ENCODE results near the gene CCDC102A. TPM values are rescaled to one million over a fixed set of nuclear protein-coding genes. Genes with fewer than 3 reads are reported as not detected.
A peak's percentile ranks its signal among the peaks of the same experiment; 100 is the strongest.
"Not testable (repeated sequence)": the region's sequence is repeated elsewhere in the genome, so short reads cannot be mapped to it uniquely, and the experiment has no call there.

CCDC102A gene
- total RNA-seq, 1 experiment from 2014 or later = 9.5 TPM

DNA sequence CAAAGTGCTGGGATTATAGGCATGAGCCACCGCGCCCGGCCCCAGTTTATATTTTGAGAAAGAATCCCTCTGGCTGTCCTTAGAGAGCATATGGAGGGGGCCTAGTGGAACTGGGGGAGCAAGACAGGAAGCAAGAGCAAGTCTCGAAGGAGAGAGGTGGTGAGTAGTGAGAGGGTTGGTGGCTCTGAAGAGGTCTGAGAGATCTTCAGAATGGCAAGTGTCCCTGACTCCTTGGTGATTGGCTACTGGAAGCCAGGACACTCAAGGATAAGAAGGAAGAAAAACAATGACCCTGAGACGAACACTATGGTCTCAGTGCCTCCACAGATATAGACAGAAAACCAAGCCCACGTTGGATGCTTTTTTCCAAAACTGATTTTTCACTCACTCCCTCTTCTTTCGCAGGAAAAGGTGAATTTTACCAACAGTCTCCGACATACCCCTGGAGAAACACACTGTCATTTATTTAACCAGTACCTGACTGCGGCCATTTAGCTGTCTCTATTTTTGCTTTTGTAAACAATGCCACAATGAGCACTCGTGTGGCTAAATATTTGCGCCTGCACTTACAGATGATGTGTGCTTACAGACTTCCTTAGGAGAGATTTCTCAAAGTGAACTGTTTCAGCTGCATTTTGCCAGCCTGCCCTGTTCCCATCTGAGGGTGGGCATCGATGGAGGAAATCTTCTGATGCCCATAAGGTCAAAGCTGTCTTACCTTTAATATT lies 34.2 kb downstream of the CCDC102A start:
- DNase-seq (ENCODE audit: low read depth) = no peak

DNA sequence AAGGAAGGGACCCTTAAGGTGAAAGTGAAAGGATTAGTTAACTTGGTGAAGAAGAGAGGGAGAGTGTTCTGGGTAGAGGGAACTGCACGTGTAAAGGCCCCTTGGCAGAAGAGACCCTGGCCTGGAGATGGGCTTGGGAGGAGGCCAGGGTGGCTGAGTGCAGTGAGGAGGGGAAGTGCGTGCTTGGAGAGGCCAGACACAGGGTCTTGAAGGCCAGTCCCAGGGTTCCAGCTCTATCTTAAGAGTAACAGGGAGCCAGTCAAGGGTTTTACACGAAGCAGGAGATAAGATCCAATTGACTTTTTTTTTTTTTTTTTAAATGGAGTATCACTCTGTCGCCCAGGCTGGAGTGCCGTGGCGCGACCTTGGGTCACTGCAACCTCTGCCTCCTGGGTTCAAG lies 34.9 kb downstream of the CCDC102A start:
- DNase-seq (ENCODE audit: low read depth) = no peak

DNA sequence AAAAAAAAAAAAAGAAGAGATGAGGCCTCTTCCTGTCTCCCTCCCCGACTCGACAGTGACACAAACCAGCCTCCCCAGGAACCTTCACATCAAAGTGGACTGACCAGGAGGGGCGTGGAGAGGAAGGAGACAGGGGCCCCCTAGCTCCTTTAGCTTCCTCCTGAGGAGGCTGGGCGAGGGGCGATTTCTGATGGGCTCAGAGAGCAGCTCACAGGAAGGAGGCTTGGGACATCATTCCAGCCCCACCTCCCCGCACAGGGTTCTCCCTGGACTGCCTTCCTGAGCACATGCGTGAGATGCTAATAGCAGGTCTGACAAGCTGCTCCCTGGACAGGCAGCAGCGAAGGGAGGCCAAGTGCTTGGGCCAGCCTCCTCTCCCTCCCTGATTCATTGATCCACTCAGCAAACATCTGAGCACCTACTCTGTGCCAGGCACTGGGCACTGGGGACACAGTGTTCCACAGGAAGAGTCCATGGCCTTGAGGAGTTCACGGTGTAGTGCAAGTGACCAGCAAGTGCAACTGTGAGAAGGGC lies 35.7 kb downstream of the CCDC102A start:
- DNase-seq (ENCODE audit: low read depth) = no peak

DNA sequence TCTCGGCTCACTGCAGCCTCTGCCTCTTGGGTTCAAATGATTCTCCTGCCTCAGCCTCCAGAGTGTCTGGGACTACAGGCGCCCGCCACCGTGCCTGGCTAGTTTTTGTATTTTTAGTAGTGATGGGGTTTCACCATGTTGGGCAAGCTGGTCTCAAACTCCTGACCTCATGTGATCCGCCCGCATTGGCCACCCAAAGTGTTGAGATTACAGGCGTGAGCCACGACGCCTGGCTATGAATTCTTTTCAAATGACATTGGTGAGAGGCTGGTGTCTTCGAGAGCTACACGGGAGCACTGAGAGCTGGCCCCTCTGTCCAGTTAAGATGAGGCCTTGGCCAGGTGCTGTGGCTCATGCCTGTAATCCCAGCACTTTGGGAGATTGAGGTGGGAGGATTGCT lies 36.4 kb downstream of the CCDC102A start:
- not testable (repeated sequence) for DNase-seq (ENCODE audit: low read depth)

DNA sequence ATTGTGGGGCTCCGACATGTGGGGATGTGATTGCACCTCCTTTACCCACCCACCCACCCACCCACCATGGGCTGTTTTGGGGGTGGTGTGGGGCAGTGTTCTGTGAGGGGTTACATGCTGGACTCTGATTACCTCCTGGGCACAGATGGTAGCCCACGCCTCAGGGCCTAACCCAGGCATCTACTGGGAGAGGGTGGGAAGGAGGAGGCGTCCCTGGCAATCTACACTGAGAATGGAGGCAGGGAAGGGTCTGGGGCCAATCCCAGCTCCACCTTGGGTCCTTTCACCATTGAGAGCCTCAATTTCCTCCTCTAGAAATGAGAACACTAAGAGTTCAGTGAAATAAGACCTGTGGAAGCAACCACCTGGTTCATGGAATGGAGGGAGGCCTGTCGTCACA lies 38.3 kb downstream of the CCDC102A start:
- no peak for DNase-seq (ENCODE audit: low read depth)

DNA sequence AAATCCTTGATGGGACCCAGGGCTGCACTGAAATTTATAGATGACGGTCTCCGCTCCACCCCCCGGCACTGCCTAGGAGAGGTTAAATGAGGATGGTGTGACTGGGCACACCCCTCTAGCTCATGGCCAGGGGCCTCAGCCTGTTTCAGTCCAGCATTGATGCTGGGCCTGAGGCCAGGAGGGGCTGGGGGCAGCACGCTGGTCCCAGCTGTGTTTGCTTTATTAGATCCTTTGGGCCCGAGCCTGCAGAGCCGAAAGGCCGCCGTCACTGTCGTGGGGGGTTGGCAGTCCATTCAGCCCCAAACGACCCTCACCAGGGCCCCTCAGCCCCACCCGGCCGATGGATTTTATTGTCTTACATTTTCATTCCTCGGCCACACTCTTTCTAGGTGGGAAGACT lies 39.2 kb downstream of the CCDC102A start:
- no peak for DNase-seq (ENCODE audit: low read depth)

DNA sequence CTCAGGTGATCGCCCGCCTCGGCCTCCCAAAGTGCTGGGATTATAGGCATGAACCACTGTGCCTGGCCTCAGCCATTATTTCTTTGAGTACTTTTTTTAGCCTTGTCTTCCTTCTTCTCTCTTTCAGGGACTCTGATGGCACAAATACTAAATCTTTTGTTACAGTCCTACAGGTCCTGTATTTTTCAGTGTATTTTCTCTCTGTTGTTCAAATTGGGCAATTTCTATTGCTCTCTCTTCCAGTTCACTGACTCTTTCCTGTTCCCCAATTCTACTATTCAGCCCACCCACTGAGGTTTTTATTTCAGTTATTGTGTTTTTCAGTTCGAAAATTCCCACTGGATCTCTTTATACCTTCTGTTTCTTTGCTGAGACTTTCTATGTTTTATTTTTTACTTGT lies 42.6 kb downstream of the CCDC102A start:
- no peak for DNase-seq (ENCODE audit: low read depth)

DNA sequence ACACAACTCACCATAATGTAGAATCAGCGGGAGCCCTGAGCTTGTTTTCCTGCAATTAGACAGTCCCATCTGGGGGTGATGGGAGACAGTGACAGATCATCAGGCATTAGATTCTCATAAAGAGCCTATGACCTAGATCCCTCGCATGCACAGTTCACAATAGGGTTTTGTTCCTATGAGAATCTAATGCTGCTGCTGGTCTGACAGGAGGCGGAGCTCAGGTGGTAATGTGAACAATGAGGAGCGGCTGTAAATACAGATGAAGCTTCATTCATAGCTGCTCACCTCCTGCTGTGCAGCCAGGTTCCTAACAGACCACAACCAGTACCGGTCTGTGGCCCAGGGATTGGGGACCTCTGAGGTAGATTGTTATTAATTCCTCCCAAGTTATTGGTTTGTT lies 47.1 kb downstream of the CCDC102A start:
- DNase-seq (ENCODE audit: low read depth) = no peak

DNA sequence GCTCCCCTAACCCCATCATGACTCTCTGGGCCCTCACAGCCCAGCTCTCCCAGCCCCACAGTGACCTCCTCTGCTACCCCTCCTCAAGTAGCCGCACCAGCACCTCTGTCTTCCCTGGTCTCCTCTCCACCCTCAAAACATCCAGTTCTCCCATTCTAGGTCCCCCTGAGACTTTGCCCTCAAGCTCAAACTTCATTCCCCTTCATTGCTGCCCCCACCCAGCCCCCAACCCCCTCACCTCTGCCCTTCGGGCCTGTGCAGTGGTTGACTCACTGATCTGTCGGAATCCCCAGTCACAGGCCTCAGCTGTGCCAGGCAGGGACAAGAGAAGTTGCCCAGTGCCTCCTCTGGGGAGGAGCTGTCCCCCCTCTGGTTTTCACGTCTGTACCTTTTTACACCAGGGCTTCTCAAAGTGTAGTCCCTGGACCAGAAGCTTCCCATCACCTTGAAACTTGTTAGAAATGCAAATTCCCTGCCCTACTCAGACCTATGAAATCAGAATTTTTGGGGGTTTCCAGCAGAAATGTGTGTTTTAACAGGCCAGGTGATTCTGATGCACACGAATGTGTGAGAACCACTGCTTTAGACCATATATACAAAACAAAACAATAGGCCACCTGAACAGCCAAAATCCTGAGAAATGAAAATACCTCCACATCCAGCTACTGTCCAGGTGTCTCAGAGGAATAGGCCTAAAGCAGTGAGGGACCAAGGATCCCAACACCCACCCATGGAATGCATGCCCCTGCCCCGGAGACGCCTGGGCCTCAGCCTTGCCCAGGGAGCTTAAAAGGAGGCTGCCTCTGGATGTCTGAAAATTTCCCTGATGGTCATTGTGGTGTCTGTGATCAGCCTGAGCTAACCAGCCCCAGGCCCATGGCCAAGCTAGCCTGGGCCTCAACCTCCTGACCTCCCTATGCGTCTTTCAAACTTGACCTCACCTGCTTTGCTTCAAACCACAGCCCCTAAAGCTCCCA lies 49.2 kb downstream of the CCDC102A start:
- no peak for DNase-seq (ENCODE audit: low read depth)

DNA sequence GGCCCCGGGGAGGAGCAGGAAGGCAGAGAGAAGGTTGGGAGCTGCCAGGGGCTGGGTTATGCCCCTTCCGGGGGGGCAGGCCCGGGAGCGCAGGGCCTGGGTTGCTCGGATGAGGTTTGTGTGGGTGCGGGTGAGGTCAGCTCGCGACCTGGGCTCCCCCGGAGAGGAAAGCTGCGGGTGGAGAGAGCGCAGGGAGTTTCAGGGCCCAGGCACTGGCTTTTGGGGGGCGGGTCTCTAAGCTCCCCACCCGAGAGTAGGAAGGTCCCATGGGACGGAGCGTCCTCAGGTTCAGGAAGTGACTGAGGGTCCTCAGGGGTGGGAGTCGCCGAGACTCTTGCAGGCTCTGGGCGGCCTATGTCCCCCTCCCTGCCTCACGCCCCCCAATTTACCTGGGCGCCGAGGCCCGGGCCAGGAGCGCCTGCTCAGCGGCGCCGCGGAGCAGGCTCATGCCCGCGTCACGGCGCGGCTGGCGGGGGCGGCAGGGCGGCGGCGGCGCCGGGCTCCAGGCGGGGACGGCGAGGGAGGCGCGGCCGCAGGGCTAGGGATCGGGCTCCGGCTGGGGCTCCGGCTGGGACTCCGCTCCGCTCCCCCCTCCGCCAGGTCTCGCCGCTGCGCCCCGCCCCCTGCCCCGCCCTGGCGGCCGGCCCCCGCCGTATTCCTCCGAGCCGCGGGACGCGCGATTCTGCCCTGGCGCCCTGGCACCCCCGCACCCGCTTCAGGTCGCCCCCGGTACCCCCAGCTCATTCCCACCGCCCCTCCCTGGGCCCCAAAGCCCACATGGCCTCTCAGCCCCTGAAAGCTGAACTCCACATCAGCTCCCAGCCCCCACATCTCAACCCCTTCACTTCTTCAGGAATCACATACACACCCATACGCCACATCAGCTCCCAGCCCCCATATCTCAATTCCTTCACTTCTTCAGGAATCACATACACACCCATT lies 50.2 kb downstream of the CCDC102A start, which contains the start of gene DOK4:
TSS of gene DOK4 (minus strand) at position 578 of the 942 bp plus-strand sequence. CDS start 6,986 bp downstream, outside the sequence.
- DNase-seq (ENCODE audit: low read depth) = peak; percentile 79

DNA sequence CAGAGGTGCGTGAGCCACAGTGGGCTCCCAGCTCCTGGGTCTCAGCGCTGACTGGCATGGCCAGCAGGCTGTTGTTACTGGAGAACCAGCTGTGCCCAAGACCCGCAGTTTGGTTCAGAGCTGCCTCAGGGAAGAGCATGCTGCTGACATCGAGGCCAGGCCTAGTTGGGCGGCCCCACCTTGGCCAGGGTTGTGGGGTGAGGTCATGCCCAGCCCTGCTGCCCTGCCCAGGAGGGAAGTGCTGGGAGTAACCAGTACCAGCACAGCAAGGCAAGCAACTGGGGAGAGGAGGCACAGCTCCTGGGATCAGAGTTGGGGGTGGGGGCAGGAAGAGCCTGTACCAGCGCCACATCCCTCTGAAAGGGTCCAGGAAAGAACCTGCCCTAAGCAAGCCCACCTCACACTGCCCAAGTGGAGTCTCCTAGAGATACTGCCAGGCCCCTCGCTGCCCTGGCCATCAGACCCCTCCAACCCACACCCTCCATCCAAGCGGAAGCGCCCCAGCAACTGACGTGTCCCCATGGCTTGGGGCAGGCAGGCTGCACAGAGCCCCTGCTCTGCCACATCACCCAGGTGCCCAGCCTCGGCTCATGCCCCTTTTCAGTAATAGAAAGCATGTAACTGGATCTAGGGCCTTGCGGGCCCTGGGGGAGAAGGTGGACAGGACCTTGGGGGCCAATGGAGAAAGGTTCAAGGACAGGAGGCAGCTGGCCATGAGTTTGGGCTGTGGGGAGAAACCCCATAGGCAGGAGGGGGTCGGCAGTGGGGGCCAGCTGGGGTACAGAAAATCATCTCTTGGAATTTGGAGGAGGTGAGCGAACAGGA lies 51.1 kb downstream of the CCDC102A start:
- no peak for DNase-seq (ENCODE audit: low read depth)

DNA sequence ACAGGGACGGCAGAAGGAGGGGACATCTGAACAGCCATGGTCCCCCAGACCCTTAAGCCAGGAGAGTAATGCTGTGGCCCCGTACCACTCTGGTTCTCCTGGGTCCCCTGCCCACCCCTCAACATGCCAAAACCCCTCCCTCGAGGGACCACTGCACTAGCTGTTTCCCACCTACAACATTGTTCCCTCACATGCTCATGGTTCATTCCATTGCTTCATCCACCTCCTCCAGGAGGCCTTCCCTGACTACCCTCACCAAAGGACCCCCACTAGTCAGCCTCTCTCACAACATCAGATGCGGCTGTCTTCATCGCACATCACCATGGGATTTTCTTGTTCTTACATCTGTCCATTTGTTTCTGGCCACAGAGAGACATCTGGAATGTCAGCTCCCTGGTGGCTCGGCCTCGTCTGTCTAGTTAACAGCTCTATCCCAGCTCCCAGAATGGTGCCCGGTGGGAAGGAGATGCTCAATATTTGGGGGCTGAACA lies 51.8 kb downstream of the CCDC102A start:
- no peak for DNase-seq (ENCODE audit: low read depth)

DNA sequence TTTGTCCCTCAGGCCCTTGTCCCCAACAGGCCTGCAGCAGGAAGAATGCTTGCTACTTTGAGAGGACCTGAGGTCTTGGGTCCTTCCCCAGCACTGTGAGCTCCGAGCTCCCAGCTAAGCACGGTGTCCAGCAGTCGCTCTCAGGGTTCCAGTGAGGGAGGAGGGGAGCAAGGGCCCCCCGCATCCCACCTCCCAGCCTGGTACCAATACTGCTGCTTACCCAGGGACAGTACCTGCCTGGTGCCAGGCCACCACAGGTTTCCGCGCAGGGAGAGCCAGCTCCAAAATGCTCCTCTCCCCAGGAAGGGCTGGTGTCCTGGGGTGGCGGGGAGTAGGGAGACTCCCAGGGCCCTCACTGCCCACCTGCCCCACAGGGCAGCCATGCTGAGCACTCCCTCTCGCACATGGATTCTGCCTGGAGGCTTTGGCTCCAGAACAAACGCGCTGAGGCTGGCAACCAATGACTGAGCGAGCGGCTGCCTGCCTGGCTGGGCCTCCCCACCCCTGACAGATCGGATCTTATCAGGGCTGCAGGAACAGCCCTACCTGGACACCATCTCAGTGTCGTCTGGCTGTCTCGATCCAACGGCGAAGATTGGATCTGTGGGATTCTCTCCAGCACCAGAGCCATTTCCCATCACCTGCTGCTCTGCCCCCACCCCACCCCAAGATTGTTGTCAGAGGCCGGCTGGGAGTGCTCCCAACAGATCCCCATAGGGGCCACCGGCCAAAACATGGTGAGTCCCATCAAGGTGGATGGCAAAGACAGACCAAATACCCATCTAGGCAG lies 52.5 kb downstream of the CCDC102A start:
- DNase-seq (ENCODE audit: low read depth) = no peak

DNA sequence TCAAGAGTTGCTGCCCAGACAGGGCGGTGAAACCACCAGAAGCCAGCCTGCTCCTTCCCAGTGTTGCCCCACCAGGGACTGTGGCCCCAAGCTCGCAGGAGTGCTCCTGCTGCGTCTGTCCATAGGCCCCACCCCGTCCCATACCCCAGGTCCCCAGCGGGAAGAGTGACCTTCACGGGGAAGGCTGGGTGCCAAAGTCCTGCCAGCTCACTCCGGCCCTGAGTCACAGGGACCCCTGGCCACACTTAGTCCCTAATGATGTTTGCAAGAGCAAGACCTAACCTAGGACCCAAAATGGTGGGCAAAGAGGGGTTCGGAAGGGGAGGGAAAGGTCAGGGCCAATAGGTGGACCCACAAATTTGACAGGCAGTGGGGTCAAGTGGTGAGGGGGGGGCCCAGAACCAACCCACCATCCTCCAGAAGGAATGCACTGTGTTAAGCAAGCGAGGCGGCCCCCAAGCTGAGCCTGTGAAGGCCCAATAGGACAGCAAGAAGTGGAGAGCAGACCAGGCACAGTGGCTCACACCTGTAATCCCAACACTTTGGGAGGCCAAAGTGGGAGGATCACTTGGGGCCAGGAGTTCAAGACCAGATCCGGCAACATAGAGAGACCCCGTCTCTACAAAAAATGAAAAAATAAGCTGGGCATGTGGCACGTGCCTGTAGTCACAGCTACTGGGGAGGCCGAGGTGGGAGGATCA lies 53.4 kb downstream of the CCDC102A start:
- no peak for DNase-seq (ENCODE audit: low read depth)

DNA sequence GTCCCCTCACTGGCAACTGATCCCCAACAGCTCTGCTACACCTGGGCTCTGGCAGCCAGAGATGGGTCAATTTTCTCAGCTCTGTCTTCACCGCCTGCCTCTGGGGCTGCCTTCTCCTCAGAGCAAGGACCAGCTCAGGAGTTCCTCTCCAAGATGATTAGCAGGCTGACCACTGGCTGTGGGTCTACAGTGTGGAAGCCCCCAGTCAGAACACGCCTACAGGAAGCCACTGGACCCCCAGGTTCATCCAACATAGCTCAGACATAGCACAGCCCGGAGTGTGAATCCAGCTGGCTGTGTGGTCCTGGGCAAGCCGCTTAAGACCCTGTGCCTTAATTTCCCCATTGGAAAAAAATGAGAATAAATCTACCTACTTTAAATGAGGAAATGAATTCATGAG lies 55.0 kb downstream of the CCDC102A start:
- DNase-seq (ENCODE audit: low read depth) = no peak

DNA sequence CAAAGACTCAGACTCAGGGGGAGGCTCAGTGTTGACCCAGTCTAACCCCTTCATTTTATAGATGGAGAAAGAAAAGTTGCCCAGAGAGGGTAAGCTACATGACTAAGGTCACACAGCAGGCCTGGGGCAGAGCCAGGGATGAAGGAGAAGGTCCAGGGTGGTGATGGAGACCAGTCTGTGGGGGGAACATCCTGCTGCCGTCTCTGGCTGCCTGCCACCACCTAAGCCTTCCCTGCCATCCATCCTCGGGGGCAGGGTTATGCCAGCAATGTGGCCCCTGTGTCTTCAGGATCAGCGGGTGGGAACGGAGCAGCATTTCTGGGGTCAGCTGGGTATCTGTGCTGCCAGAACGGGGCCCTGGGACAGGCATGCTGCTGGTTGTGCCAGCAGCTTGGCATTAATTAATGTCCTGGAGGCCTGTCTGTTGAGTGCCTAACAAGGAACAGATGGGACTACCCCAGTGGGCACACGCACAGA lies 55.6 kb downstream of the CCDC102A start:
- DNase-seq (ENCODE audit: low read depth) = no peak

DNA sequence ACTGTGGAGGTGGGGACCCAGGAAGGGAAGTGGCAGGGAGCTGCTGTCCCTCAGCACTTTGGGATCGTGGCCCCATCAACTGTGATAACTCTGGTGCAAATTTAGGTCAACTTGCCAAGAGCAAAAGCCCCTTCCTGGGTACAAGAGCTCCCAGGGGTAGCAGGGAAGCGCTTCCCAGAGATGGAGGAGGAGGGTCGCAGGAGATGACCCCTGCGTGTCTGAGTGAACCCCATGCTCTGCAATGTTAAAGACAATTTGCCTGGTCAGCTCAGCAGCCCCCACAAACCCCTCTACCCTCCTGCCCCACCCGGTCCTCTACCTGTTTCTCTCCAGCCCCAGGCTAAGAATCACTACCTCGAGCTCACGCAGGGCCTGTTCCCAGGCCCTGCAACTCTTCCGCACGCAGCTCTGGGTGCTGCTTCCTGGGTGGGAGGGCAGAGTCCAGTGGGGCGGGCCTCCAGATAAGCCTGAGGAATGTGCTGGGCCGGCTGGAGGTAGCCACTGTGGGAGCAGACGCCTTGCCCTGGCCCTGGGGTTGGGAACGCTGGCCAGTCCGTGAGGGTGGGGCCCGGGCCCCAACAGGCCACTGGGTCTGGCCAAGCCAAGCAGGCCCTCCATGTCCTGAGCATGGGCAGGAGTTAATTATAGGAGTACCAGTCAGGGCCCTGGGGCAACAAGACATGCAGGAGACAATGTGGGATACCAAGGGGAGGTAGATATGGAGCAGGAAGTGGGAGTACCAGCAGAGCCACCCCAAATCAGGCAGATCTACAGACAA lies 56.2 kb downstream of the CCDC102A start:
- DNase-seq (ENCODE audit: low read depth) = no peak
